Common myeloid progenitor, CD34-positive (primary cell): ENCODE measurements around the gene CLNK.

Experiments
- CTCF ChIA-PET: fragments of 350-600 bp; sonication (Branson Sonifier 250); formaldehyde crosslinking; loops from one replicate; lab custom pipeline; 2021; ENCODE audit warnings: antibody characterized with exemption; lab: Charles Lee
- POLR2A ChIA-PET: fragments of 350-600 bp; sonication (Branson Sonifier 250); formaldehyde crosslinking; loops from one replicate; lab custom pipeline; 2021; ENCODE audit warnings: antibody characterized with exemption; lab: Charles Lee
- DNase-seq, 3 donors: peaks; one replicate each; pipeline versions ENCODE4 v3.0.0 to v3.0.0-alpha.2; 2013
- H3K27ac ChIP-seq, 2 experiments: 1 replicate in 1 of 2; 2 replicates in 1 of 2; pipeline ENCODE4 v1.7.0; 2013; ENCODE audit warnings: inconsistent platforms in 2 of 2, low read length in 2 of 2, mild to moderate bottlenecking in 2 of 2, low read depth in 1 of 2, moderate library complexity in 1 of 2; ENCODE audit not compliant: severe bottlenecking in 2 of 2, insufficient read depth in 1 of 2, poor library complexity in 1 of 2
- H3K27me3 ChIP-seq, 5 experiments: replicated peaks in 2 of 5; 1 replicate in 3 of 5; 2 replicates in 2 of 5; pipeline versions ENCODE4 v1.6.1 to v1.7.0; 2013; ENCODE audit warnings: low read length in 4 of 5, mild to moderate bottlenecking in 2 of 5, moderate library complexity in 2 of 5, inconsistent platforms in 1 of 5; ENCODE audit not compliant: insufficient read depth in 5 of 5, control insufficient read depth in 4 of 5
- H3K36me3 ChIP-seq, 4 experiments: 1 replicate in 2 of 4; 2 replicates in 2 of 4; pipeline versions ENCODE4 v1.6.1 to v1.7.0; 2013; ENCODE audit warnings: low read length in 3 of 4, control low read depth in 1 of 4, mild to moderate bottlenecking in 1 of 4; ENCODE audit not compliant: control insufficient read depth in 4 of 4, insufficient read depth in 4 of 4
- H3K4me1 ChIP-seq, 4 experiments: 1 replicate in 3 of 4; 2 replicates in 1 of 4; pipeline versions ENCODE4 v1.6.1 to v1.7.1; 2013; ENCODE audit warnings: low read length in 3 of 4, mild to moderate bottlenecking in 3 of 4, control low read depth in 1 of 4, inconsistent platforms in 1 of 4, moderate library complexity in 1 of 4; ENCODE audit not compliant: control insufficient read depth in 4 of 4, insufficient read depth in 4 of 4; ENCODE audit errors: control extremely low read depth in 1 of 4
- H3K4me3 ChIP-seq, 7 experiments: 1 replicate in 4 of 7; 2 replicates in 3 of 7; pipeline versions ENCODE4 v1.5.1 to v1.7.0; 2013; ENCODE audit warnings: mild to moderate bottlenecking in 7 of 7, low read length in 6 of 7, moderate library complexity in 6 of 7, inconsistent platforms in 2 of 7, low read depth in 2 of 7, control low read depth in 1 of 7; ENCODE audit not compliant: insufficient read depth in 4 of 7, control insufficient read depth in 1 of 7; ENCODE audit errors: extremely low read depth in 1 of 7
- H3K9me3 ChIP-seq, 5 experiments: 1 replicate in 4 of 5; 2 replicates in 1 of 5; pipeline versions ENCODE4 v1.6.1 to v1.7.1; 2013; ENCODE audit warnings: low read length in 4 of 5, mild to moderate bottlenecking in 2 of 5, inconsistent platforms in 1 of 5, low read depth in 1 of 5, moderate library complexity in 1 of 5; ENCODE audit not compliant: control insufficient read depth in 4 of 5, insufficient read depth in 2 of 5; ENCODE audit errors: control extremely low read depth in 1 of 5
- WGBS: methylation state at CpG from one replicate; pipeline ENCODE4 v1.1.5; 2013; ENCODE audit not compliant: insufficient coverage; 5-methylcytosine and 5-hydroxymethylcytosine counted together

CLNK gene

GRCh38 chr4:10606483-10607155 lies 77.9 kb downstream of the CLNK start:
- H3K4me3 ChIP-seq: no peak overlapping the region
- no peaks in the 10 kb centered on the region for H3K9me3 ChIP-seq
- peaks cover 0 to 2% (median 0%) of the 10 kb centered on the region in 4 experiments for H3K4me1 ChIP-seq
- peak overlapping the region in 1 of 2 experiments; percentile 1 for H3K27ac ChIP-seq
- ChIA-PET CTCF (interaction anchor here (0.6 to 2.8 kb wide), 6 partner anchors 11 to 817 kb away, joined by 3 to 7 read pairs (median 3); no protein-coding TSS in a partner anchor), POLR2A (no interaction called here)
- 0% methylated on average over 1 of the region's 5 CpGs for WGBS
- H3K36me3 ChIP-seq: no peaks in the 10 kb centered on the region
- DNase-seq: no peak
- H3K27me3 ChIP-seq: no peaks in the 10 kb centered on the region

GRCh38 chr4:10605746-10606482 lies 78.7 kb downstream of the CLNK start:
- H3K4me3 ChIP-seq: no peak overlapping the region
- no peaks in the 10 kb centered on the region for H3K27me3 ChIP-seq
- H3K27ac ChIP-seq: no peak overlapping the region
- DNase-seq: no peak
- H3K4me1 ChIP-seq: peaks cover 0 to 2% (median 0%) of the 10 kb centered on the region in 4 experiments
- H3K9me3 ChIP-seq: no peaks in the 10 kb centered on the region
- POLR2A ChIA-PET: no interaction called here
- H3K36me3 ChIP-seq: no peaks in the 10 kb centered on the region
- 86% methylated on average over 2 of the region's 5 CpGs for WGBS
- CTCF ChIA-PET: interaction anchor here (0.6 to 2.8 kb wide), 4 partner anchors 12 to 155 kb away, joined by 3 to 7 read pairs (median 3); no protein-coding TSS in a partner anchor

- WGBS: 98% methylated on average over 7 of the region's 10 CpGs
- POLR2A ChIA-PET: no interaction called here
- no peak overlapping the region for H3K27ac ChIP-seq
- no peak for DNase-seq
- H3K27me3 ChIP-seq: no peaks in the 10 kb centered on the region
- no peak overlapping the region for H3K4me3 ChIP-seq
- no peaks in the 10 kb centered on the region for H3K36me3 ChIP-seq
- peaks cover 0 to 2% (median 0%) of the 10 kb centered on the region in 4 experiments for H3K4me1 ChIP-seq
- H3K9me3 ChIP-seq: no peaks in the 10 kb centered on the region
- CTCF ChIA-PET: interaction anchor here (0.8 to 1.0 kb wide), 2 partner anchors 8 to 10 kb away, joined by 3 read pairs; no protein-coding TSS in a partner anchor
Measured at GRCh38 chr4:10605031-10605430, 79.5 kb downstream of the CLNK start.

GRCh38 chr4:10599574-10599973 lies 85.0 kb downstream of the CLNK start:
- Histone ChIP-seq H3K36me3 (no peaks in the 10 kb centered on the region), H3K9me3 (no peaks in the 10 kb centered on the region), H3K4me3 (no peak overlapping the region), H3K27me3 (no peaks in the 10 kb centered on the region), H3K27ac (no peak overlapping the region), H3K4me1 (peaks cover 0 to 10% (median 0%) of the 10 kb centered on the region in 4 experiments)
- ChIA-PET CTCF (interaction anchor here (1.6 kb wide), 1 partner anchor 12 kb away, joined by 5 read pairs; no protein-coding TSS in a partner anchor), POLR2A (interaction anchor here (0.6 to 0.8 kb wide), 2 partner anchors 410 to 531 kb away, joined by 3 read pairs; no protein-coding TSS in a partner anchor)
- WGBS: 100% methylated on average over 2 of the region's 4 CpGs
- peak in 1 of 3 donors; percentile 14 for DNase-seq

- no peaks in the 10 kb centered on the region for H3K27me3 ChIP-seq
- H3K27ac ChIP-seq: no peak overlapping the region
- H3K4me3 ChIP-seq: no peak overlapping the region
- ChIA-PET CTCF (interaction anchor here (1.0 to 1.6 kb wide), 2 partner anchors 9 to 11 kb away, joined by 3 to 5 read pairs; no protein-coding TSS in a partner anchor), POLR2A (no interaction called here)
- H3K9me3 ChIP-seq: no peaks in the 10 kb centered on the region
- 3% methylated on average over 5 of the region's 6 CpGs for WGBS
- DNase-seq: peak in 1 of 3 donors; percentile 33
- H3K4me1 ChIP-seq: peaks cover 0 to 10% (median 0%) of the 10 kb centered on the region in 4 experiments
- H3K36me3 ChIP-seq: no peaks in the 10 kb centered on the region
Measured at GRCh38 chr4:10598829-10599228, 85.7 kb downstream of the CLNK start.

- H3K4me3 ChIP-seq: no peak overlapping the region
- peaks cover 0 to 10% (median 0%) of the 10 kb centered on the region in 4 experiments for H3K4me1 ChIP-seq
- H3K36me3 ChIP-seq: no peaks in the 10 kb centered on the region
- DNase-seq: no peak
- no peaks in the 10 kb centered on the region for H3K27me3 ChIP-seq
- no peaks in the 10 kb centered on the region for H3K9me3 ChIP-seq
- ChIA-PET CTCF (interaction anchor here (1.2 to 1.5 kb wide), 2 partner anchors 16 to 22 kb away, joined by 3 read pairs; no protein-coding TSS in a partner anchor), POLR2A (no interaction called here)
- no peak overlapping the region for H3K27ac ChIP-seq
- 100% methylated on average over 1 of the region's 2 CpGs for WGBS
Measured at GRCh38 chr4:10596586-10597290, 87.8 kb downstream of the CLNK start.
